GM19238 (cell line): ENCODE data around the gene PLA2G15.
"Not testable (repeated sequence)": the region's sequence is repeated elsewhere in the genome, so short reads cannot be mapped to it uniquely, and the experiment has no call there.

Source experiments
- DNase-seq: peaks from one replicate; pipeline ENCODE4 v3.0.0; 2011; ENCODE audit warnings: low spot score; ENCODE audit not compliant: insufficient read length

PLA2G15 gene

DNA sequence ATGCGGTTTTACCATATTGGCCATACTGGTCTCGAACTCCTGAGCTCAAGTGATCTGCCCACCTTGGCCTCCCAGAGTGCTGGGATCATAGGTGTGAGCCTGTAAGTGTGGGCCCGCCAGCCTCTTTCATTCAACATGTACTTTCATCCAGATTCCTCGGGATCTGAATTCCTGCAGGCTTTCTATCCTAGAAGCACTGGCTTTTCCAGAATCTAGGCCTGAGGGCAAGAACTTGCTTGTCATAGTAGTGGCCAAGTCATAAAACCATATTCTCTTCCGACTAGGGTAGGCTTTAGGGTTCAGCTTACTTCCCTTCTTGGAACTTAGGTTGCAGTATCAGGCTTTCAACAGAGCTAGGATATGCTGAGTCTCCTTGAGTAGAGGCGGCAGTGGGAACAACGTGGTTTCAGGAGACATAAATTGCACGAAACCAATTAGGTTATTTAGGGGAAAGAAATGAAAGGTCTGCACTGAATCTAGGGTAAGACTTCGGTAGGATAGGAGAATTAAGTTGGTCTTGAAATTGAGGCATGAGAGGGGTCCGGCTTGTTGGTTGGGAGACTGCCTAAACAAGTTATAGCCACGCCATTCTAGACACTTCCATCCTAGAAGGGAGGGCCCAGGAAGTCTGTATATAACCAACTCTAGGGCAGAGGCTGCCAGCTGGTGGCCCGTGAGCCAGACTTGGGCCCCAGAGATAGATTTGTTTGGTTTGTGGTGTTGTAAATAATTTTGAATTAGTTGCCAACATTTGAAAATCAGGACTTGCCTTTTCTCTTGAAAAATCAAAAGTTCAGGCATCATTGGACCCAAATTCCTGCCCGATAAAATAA is 34.8 kb downstream of the PLA2G15 start:
- DNase-seq = no peak

DNA sequence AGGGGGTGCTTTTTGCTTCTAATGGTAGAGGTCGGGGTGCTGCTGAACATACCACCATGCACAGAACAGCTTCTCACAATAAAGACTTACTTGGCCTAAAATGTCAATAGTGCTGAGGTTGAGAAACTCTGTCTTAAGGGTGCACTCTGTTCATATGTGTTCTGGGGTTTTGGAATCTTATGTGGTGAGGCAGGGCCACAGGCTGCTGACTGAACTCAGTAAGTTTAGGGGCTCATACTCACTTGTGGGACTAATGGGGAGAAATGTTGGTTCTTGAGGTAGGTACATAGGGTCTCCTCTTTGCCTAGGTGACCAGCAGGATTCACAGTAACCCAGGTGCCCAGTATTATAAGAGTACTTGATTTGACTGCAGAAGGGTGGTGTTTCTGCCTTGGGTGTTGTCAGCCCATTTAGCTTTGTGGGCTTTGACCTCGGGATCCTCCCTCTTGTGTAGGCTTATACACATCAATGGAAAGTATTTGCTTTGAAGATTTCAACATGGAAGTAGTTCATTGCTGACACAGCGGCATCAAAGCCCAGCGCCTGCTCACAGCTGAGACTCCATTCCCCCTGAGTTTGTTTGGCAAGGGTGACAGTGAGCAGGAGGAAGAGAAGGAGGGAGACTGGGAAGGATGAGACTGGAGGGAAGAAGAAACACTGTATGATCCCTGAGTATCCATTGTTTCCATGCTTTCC is 36.3 kb downstream of the PLA2G15 start:
- no peak for DNase-seq

- no peak for DNase-seq
Measured at GRCh38 chr16:68282064-68282452, 36.9 kb downstream of the PLA2G15 start.

GRCh38 chr16:68283346-68283745 is 38.2 kb downstream of the PLA2G15 start:
- DNase-seq = no peak

DNA sequence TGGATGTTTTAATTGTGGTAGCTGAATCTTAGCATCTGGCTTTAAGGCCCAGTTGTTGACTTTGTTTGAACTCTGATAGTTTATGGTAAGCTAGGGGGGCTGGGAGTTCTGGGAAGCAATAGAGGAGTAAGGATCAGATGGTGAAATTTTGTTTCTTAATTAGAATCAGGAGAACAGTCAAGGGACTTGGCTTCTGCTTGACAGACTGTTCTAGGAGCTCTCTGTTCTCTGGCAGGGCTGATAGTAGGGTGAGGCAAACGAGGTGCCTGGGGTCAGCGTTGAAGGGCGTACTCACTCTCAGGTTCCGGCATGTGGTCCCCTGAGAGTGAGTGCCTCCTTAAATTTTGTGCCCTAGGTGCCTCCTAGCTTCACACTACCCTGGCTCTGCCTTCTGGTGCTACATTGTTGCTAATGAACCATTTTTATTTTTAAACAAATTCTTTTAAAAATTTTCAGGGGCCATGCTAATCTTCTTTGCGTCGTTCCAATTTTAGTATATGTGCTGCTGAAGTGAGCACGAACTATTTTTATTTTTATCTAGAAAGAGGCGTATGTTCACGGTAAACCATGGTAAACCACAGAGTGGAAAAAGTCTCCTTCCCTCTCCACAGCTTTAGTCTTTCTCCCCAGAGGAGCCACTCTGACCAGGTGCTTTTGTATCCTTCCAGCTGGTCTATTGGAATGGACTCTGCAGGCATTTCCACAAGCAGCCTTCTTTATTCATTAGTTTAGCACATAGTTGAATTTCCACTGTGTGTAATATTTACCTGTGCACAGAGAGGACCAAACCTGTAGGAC is 38.8 kb downstream of the PLA2G15 start:
- peak; percentile 51 for DNase-seq

- DNase-seq = peak; percentile 51
Measured at GRCh38 chr16:68284847-68285246, 39.7 kb downstream of the PLA2G15 start.

GRCh38 chr16:68285683-68286082 is 40.5 kb downstream of the PLA2G15 start:
- DNase-seq = no peak

- no peak for DNase-seq
Measured at GRCh38 chr16:68286153-68287074, 41.2 kb downstream of the PLA2G15 start.

- DNase-seq = no peak
Measured at GRCh38 chr16:68287276-68288251, 42.4 kb downstream of the PLA2G15 start.

DNA sequence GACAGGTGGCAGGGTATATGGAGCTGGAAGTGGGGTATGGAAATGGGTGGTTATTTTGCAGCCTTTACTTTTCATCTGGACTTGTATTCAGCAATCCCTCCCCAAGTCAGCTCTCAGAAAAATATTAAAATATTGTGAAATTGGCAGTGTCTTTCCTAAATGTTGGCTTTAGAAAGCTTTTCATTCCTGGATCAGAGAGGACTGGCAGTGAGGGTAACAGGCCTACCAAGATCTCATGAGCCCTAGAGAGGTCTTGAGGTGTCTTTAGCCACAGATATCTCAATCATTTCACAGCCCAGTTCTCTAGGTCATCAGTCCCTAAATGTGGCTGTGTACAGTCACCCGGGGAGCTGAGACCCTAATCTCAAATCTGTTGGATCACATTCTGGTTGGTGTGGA is 43.1 kb downstream of the PLA2G15 start:
- DNase-seq = no peak

GRCh38 chr16:68288796-68289195 is 43.6 kb downstream of the PLA2G15 start:
- not testable (repeated sequence) for DNase-seq

DNA sequence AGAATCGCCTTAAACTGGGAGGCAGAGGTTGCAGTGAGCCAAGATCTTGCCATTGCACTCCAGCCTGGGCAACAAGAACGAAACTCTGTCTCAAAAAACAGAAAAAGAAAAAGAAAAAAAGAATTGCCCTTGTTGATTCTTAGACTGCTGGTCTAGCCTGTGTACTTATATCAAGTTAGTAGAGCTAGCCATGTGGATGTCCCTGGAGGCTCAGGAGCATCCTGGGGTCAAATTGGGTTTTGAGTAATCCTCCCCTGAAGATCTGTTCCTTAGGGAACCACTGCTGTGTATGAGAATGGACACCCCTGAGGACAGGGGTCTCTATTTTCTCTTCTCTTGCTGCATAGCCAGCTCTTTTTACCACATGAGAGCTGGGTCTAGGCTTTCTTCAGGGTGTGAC is 44.0 kb downstream of the PLA2G15 start:
- no peak for DNase-seq

DNA sequence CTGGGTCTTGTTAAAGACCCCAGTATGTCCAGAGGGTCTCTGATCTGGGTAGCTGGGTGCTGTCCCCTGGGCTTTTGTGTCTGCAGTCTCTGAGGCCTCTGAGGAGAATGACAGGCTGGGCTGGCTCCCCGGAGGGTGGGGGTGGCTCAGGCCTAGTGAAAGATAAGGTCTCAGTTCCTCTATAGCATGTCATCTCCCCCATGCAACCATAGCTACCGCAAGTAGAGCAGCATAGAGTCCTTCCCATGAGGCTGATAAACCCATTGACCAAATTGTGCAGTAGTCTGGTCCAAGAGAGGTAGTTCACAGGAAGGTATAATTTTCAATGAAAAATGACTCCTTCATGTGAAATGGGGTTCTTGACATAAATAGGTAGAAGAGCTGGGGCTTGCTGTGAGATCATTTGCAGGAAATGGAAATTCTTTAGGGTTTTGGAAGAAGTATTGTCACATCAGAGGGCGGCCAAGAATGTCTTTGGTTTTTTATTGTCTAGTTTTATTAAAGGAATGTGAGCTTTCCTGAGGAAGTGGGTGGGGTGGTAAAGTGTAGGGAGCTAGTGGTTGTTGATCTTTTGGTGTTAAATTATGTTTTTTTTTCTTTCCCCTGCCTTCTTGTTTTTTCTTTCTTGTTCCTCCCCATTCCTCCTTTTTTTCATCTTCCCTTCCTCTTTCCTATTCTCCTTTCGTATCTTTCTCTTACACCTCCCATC is 44.6 kb downstream of the PLA2G15 start:
- DNase-seq = peak; percentile 62

DNA sequence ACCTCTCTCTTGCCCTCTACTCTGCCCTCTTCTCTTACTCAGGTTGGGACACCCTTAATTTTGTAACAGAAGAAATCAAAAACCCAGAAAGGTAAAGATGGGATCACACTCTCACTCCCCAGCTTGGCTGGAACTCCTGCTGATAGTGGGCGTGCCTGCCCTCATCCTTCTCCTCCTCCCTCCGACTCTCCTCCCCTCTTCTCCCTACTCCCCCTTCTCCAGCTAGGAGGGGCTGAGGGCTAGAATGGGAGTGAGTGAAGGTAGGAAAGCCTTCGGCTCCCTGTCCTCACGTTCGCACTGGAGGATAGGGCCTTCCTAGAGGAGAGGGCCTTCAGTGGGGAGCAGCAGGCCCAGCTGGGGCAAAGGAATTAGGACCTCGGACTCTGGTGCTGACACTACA is 45.3 kb downstream of the PLA2G15 start:
- DNase-seq = no peak

DNA sequence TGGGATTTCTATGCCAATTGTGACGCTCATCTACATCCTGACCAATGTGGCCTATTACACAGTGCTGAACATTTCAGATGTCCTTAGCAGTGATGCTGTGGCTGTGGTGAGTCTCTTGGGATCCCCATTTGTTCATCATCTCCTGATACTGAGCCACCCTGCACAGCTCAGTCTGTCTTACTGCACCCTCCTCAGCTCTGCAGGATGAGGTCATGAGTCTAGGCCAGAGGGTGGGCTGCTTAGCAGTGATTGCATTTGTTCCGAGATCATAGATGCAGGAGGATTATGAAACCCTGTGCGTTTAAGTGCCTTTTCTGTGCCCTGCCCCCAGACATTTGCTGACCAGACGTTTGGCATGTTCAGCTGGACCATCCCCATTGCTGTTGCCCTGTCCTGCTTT is 46.1 kb downstream of the PLA2G15 start:
- DNase-seq = no peak

- DNase-seq = no peak
Measured at GRCh38 chr16:68292425-68292824, 47.3 kb downstream of the PLA2G15 start.

GRCh38 chr16:68296291-68296690 is 51.1 kb downstream of the PLA2G15 start:
- DNase-seq = no peak

DNA sequence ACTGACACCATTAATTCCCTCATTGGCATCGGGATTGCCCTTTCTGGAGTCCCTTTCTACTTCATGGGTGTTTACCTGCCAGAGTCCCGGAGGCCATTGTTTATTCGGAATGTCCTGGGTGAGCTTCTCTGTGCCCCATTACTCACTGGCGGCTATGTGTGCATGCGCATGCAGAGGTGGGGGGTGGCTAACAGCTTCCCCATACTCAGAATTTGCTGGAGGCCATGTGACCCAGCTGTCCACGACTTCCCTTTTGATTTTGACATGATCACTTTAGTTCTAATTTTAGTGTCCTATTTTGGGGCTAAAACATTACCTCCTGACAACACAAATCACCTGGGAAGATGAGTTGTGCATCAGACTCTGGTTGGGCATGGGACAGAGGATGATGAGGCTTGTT is 51.5 kb downstream of the PLA2G15 start:
- no peak for DNase-seq

- DNase-seq = no peak
Measured at GRCh38 chr16:68297908-68298307, 52.7 kb downstream of the PLA2G15 start.
